ENCODE results near the gene PYY. TPM values are rescaled to one million over a fixed set of nuclear protein-coding genes. Genes with fewer than 3 reads are reported as not detected.

Gene PYY
- total and polyA plus RNA-seq, 10 donors, result not detected

DNA sequence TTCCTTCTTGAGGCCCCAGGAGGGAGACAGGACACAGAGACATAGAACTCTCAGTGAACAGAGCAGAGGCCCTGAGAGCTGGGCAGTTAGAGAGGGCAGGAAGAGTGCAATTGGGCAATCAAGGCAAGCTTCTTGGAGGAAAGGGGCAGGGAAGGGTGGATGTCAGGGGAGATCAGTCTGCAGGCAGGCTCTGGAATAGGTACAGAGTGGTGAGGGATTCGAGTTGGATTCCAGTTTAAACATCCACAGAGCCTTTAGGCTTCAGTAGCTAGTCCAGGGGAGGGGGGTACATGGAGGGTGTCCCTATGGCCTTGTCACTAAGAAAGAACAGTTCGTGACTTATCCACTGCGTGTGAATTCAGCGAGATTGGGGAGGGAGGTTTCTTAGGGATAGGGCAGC, 2.0 kb downstream of the PYY start:
- DNase-seq, result no peak
- Histone ChIP-seq H3K36me3 (no peaks in the 10 kb centered on the region), H3K4me3 (no peak overlapping the region)

DNA sequence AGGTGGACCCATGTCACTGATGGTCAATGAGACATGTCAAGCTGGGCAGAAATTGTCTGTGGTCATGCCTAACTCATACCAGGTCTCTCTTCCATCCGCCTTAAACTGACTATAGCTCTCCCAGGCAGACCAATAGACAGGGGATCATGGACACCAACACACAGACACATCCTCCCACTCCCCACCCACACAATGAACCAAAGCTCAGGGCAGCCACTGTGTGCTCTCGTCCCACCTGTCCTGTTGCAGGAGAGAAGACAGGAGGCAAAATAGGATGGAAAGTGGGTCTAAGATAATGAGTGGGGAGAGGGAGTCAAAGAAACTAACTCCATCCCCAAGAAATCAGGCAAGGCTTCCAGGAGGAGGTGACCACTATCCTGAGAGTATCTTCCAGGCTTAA, 3.2 kb downstream of the PYY start:
- Histone ChIP-seq H3K9me3 (no peaks in the 10 kb centered on the region), H3K4me3 (no peak overlapping the region), H3K27me3 (replicated peaks in 1 of 7) (peaks cover 0 to 78% (median 38%) of the 10 kb centered on the region in 7 donors), H3K27ac (no peak overlapping the region), H3K36me3 (no peaks in the 10 kb centered on the region), H3K4me1 (peaks cover 0 to 14% (median 12%) of the 10 kb centered on the region in 6 donors)
- intact Hi-C loops (cut with DNase I; ENCODE audit: low total_unique reads), result no loop called here
- 85 to 94% (median 91%) methylated on average over 2 of the region's 2 CpGs for WGBS, 5 donors
- DNase-seq, result no peak
- TF ChIP-seq, protein P1, sequence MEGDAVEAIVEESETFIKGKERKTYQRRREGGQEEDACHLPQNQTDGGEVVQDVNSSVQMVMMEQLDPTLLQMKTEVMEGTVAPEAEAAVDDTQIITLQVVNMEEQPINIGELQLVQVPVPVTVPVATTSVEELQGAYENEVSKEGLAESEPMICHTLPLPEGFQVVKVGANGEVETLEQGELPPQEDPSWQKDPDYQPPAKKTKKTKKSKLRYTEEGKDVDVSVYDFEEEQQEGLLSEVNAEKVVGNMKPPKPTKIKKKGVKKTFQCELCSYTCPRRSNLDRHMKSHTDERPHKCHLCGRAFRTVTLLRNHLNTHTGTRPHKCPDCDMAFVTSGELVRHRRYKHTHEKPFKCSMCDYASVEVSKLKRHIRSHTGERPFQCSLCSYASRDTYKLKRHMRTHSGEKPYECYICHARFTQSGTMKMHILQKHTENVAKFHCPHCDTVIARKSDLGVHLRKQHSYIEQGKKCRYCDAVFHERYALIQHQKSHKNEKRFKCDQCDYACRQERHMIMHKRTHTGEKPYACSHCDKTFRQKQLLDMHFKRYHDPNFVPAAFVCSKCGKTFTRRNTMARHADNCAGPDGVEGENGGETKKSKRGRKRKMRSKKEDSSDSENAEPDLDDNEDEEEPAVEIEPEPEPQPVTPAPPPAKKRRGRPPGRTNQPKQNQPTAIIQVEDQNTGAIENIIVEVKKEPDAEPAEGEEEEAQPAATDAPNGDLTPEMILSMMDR (IDR thresholded peaks at IDR 0.05 in 8 of 11, conservative IDR thresholded peaks at IDR 0.05 in 3 of 11), result no peak
- no peak for TF ChIP-seq POLR2A (IDR thresholded peaks at IDR 0.05)
- TF ChIP-seq POLR2AphosphoS5 (IDR thresholded peaks at IDR 0.05), result no peak

More for the DNA sequence above, 2.0 kb downstream of the PYY start:
- 72 to 87% (median 86%) methylated on average over 4 of the region's 4 CpGs for WGBS, 5 donors
- intact Hi-C loops (cut with DNase I; ENCODE audit: low total_unique reads), result no loop called here
- Histone ChIP-seq H3K9me3 (no peaks in the 10 kb centered on the region), H3K27ac (no peak overlapping the region), H3K27me3 (replicated peaks in 1 of 7) (peaks cover 0 to 84% (median 38%) of the 10 kb centered on the region in 7 donors), H3K4me1 (peaks cover 0 to 14% (median 12%) of the 10 kb centered on the region in 6 donors)
- TF ChIP-seq, protein P1 (IDR thresholded peaks at IDR 0.05 in 8 of 11, conservative IDR thresholded peaks at IDR 0.05 in 3 of 11), result no peak
- TF ChIP-seq POLR2A (IDR thresholded peaks at IDR 0.05), result no peak
- TF ChIP-seq POLR2AphosphoS5 (IDR thresholded peaks at IDR 0.05), result no peak

DNA sequence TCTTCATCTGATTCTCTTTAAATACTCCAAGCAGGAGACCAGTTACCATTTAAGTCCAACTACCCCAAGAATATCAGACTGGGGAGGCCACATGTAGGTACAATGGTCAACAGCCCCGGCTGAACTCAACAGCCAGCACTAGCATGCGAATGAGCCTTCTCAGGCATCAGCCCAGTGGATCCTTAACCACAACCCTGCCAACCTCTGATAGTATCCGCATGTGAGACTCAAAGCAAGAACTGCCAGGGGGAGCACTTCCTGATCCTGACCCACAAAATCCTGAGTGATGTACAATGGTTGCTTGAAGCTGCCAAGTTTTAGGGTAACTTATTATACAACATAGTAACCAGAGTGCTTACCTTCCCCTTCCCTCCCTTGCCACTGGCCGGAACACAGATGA, 4.0 kb downstream of the PYY start:
- DNase-seq, result no peak
- Histone ChIP-seq H3K27me3 (replicated peaks in 1 of 7) (peaks cover 0 to 70% (median 38%) of the 10 kb centered on the region in 7 donors), H3K27ac (no peak overlapping the region), H3K4me3 (no peak overlapping the region), H3K4me1 (peaks cover 0 to 14% (median 12%) of the 10 kb centered on the region in 6 donors), H3K9me3 (no peaks in the 10 kb centered on the region), H3K36me3 (no peaks in the 10 kb centered on the region)
- intact Hi-C loops (cut with DNase I; ENCODE audit: low total_unique reads), result loop anchor here (5.0 to 10.0 kb wide), 2 partner anchors 43 to 215 kb away; no protein-coding TSS in a partner anchor
- TF ChIP-seq, protein P1 (IDR thresholded peaks at IDR 0.05 in 8 of 11, conservative IDR thresholded peaks at IDR 0.05 in 3 of 11), result no peak
- no peak for TF ChIP-seq POLR2AphosphoS5 (IDR thresholded peaks at IDR 0.05)
- TF ChIP-seq POLR2A (IDR thresholded peaks at IDR 0.05), result no peak
- WGBS, 5 donors, result 36 to 50% (median 42%) methylated on average over 4 of the region's 4 CpGs

DNA sequence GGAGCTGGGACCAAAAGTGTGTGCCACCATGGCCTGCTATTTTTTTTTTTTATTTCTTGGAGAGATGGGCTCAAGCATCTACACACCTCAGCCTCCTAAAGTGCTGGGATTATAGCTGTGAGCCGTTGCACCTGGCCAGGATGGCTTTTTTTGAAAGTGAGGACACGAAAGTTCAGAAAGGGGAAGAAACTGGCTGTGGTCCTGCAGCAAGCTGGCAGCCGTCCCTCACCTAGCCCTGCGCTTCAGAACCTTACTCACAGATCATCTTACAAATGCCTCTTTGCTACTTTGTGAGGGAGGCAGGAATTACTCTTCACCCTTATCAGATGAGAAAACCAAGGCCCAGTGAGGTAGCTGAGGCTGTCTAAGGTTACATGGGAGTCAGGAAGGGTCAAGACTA, 7.0 kb downstream of the PYY start:
- intact Hi-C loops (cut with DNase I; ENCODE audit: low total_unique reads), result loop anchor here (5.0 to 10.0 kb wide), 2 partner anchors 46 to 218 kb away; no protein-coding TSS in a partner anchor
- WGBS, 5 donors, result 33 to 57% (median 43%) methylated on average over 4 of the region's 4 CpGs
- Histone ChIP-seq H3K36me3 (no peaks in the 10 kb centered on the region), H3K9me3 (no peaks in the 10 kb centered on the region), H3K27ac (no peak overlapping the region), H3K4me1 (peaks cover 0 to 7% (median 0%) of the 10 kb centered on the region in 6 donors), H3K27me3 (replicated peaks in 1 of 7) (peaks cover 0 to 40% (median 11%) of the 10 kb centered on the region in 7 donors), H3K4me3 (no peak overlapping the region)
- no peak for DNase-seq
- TF ChIP-seq POLR2A (IDR thresholded peaks at IDR 0.05) (no peak), POLR2AphosphoS5 (IDR thresholded peaks at IDR 0.05) (no peak)
- TF ChIP-seq, protein P1 (IDR thresholded peaks at IDR 0.05 in 8 of 11, conservative IDR thresholded peaks at IDR 0.05 in 3 of 11), result no peak

All from spleen (tissue), 11 donors.